ENCODE data around the gene DAB1.

DNA sequence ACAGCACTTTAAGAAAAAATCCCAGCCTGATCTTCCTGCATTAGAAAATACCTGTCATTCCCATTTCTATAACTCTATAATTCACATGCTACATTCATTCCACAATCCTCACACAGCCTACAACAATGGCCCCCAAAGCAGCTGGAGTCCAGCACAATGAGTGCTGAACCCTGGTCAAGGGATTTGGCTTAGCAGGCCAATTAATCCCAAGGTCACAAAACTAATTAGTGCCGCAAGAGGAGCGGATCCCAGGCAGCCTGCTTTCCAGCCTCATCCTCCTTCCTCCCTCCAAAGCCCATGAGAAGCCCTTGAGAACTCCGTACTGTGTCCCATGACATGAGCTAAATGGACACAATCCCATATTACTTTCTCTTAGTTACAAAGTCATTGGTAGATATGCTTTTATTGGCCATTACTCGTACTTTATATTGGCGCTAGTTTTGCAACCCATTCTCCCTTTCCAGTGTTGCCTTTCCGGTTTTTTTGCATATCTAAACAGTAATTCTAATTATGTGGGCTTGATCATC, 94.8 kb downstream of the DAB1 start:
- TF ChIP-seq CTCF (IDR thresholded peaks at IDR 0.05) (no peak), POLR2A (IDR thresholded peaks at IDR 0.05) (no peak), EP300 (IDR thresholded peaks at IDR 0.05) (no peak), POLR2AphosphoS5 (IDR thresholded peaks at IDR 0.05) (no peak)

Data from sigmoid colon (tissue), 4 donors.